ENCODE data around the gene OR51B5.
"Not testable (repeated sequence)": the region's sequence is repeated elsewhere in the genome, so short reads cannot be mapped to it uniquely, and the experiment has no call there.

Gene OR51B5, protein sequence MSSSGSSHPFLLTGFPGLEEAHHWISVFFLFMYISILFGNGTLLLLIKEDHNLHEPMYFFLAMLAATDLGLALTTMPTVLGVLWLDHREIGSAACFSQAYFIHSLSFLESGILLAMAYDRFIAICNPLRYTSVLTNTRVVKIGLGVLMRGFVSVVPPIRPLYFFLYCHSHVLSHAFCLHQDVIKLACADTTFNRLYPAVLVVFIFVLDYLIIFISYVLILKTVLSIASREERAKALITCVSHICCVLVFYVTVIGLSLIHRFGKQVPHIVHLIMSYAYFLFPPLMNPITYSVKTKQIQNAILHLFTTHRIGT

DNA sequence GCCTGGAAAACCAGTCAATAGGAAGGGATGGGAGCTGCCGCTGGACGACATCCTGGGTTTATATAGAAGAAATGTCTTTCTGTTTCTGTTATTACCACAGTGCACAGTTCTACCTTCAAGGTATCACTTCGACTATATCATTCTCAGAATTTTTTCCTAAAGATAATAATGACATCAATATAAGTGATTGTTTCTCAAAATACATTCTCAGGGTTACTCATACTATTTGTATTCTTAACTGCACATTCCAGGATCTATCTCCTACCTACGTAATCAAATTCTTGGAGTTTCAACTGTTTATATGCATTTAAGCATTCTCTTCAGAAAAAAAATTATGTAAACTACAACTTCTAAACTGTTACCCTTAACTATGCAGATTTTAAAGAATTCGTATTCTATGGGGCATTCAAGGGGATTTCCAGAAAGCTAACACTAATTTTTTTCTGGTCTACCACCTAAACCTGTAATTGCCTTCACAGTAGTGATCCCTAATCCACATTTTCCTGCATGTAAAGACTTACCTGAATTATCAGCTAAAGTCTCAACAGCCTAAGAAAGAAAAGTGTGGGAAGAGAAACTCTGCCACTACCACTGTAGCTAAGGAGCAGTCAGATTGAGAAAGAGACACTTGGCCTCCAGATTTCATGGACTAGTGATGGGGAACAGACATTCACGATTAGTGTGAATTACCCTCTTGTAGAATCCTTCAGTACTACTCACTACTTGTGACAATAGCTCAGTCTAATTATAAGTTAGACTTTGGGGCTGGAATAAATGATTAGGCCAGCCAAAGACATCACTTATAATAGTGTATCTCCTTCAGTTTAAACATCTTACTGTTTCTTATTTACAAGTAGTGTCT lies at the start of gene OR51B5:
TSS of gene OR51B5 (minus strand) at position 51 of the 862 bp plus-strand sequence. CDS start at position 51, 0 bp downstream.
- DNase-seq (ENCODE audit: low read depth): no peak

DNA sequence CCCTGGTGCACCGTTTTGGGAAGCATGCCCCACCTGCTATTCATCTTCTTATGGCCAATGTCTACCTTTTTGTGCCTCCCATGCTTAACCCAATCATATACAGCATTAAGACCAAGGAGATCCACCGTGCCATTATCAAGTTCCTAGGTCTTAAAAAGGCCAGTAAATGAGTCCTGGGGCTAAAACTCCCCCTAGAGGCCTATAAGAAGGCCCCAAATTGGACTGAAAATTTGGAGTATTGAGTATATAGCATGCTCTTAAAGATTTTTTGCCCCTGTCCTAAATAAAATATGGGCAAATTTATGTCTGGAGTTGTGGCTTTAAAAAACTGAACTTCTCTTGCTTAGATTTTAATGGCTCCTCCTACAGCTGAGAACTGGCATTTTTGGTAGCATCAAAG lies 46.9 kb upstream of the OR51B5 start:
- no peak for DNase-seq (ENCODE audit: low read depth)

DNA sequence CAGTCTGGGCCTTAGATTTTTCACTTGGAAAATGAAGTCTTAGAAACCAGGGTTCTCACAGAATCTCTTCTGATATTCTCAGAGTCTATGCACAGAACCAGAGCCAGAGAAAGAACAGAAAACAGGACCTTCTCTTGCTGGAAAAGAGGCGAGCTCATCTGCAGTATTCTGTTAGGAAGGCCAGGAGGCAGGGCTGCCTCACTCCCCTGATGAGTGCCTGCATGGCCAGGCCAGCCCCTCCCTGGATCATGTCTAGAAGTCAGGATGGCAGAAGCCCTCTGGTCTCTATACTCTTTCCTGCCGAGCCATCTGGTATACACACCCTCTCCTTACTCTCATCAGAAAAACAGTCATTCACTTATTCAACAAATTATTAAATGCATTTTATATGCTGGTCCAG lies 41.0 kb upstream of the OR51B5 start:
- no peak for DNase-seq (ENCODE audit: low read depth)

DNA sequence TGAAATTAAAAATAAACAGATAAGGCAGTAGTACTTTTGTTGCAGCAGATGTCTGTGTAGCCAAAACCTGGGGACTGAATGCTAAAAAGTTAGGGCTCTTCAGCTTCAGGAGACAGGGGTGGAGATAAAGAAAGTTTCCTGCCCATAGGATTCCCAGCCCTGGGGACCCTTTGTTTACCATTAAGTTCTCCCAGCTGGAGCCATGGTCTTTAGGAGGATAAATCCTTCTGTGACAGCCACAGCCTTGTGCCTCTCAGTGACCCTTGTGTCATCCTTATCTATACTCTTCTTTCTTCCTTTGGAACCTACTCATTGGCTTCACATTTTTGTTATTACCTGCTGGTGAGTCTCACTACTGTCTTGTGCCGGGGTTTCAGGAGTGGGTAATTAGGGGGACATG lies 40.3 kb upstream of the OR51B5 start, which contains the start of gene OR51M1:
TSS of gene OR51M1 (plus strand) at position 237 of the 400 bp plus-strand sequence. CDS start 5,587 bp downstream, outside the sequence.
- no peak for DNase-seq (ENCODE audit: low read depth)

DNA sequence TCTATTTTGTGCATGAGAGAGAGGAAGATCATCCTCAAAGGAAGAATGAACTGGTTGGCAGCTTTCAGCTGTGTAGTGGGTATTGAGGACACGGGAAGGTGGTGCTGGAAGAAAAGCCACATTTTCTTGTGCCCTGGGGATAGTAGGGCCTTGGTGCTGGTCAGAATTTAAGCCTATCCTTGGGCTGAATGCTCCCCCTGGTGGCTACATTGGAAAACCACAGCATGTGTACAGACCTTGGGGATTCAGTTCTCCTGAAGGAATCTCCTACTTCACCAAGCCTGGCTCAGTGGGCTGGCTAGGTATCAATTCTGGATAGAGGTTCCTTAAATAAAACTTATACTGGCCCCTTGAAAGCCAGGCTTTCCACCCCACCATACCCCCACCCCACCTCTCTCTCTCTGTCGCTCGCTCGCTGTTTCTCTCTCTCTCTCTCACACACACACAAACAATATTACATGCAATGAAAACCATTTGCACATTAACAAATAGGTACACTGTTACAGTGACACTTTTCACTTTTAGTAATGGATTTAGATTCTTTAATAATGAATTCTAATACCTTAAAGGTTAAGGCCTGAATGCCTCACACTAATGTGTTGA lies 37.5 kb upstream of the OR51B5 start:
- DNase-seq (ENCODE audit: low read depth): no peak

DNA sequence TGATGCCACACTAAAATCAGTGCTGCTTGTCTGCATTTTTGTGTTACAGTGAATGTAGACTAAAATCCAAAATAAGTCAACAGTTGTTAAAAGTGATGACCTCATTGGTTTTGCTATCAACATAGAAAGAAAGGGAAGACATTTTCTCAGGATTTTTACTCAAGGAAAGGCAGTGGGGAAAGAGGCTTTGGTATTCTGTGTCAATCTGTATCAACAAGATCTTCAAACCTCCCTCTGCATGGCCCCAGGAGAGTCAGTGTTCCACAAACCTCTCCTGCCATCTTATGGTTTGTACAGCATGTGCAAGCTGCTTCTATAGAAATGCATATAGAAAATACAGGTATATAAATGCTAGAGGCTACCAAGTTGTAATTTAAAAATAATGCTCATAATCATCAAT lies 26.5 kb upstream of the OR51B5 start:
- DNase-seq (ENCODE audit: low read depth): no peak

DNA sequence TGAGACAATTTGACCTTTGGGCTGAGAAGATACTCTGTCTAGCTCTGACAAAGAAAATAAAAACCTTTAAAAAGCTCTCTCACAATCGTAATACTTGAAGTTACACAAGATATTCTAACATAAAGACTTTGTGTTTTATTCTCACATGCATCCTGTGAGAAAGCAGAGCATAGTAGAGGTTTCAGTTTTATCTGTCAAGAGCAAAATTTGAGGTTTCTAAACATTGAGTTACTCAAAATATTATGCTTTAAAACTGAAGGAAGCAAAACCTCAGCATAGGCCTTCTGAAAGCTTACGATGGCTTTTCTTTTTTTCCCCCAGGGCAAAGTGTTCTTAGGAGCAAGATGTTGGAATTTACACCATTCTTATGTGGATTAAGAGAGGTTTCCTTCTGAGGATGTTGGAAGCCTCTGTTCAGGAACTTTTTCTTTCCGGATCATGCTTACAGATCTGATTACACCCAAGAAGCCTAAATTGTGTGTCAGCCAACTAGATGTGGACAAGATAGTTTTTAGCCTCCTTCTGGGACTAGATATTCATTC lies 25.2 kb upstream of the OR51B5 start:
- no peak for DNase-seq (ENCODE audit: low read depth)

DNA sequence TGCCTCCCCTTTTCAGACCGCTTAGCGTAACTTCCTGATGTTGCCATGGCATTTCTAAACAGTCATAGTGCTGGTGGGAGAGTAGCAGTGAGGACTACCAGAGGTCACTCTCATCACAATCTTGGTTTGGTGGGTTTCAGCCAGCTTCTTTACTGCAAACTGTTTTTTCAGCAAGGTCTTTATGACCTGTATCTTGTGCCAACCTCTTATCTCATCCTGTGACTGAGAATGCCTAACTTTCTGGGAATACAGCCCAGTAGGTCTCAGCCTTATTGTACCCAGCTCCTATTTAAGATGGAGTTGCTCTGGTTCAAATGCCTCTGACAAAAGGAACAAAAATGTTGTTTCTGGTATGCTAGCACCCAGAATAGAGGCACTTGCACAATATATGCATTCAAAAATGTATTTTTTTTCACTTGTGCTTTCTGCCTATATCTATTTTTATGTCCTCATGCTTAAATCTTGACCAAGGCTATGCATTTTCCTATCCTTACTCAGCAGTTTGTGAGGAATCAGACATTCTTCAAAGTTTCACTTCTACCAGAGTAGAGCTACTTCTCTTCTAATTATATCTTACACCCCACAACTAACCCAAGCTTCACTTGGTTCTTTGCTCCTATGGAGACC lies 24.2 kb upstream of the OR51B5 start:
- no peak for DNase-seq (ENCODE audit: low read depth)

DNA sequence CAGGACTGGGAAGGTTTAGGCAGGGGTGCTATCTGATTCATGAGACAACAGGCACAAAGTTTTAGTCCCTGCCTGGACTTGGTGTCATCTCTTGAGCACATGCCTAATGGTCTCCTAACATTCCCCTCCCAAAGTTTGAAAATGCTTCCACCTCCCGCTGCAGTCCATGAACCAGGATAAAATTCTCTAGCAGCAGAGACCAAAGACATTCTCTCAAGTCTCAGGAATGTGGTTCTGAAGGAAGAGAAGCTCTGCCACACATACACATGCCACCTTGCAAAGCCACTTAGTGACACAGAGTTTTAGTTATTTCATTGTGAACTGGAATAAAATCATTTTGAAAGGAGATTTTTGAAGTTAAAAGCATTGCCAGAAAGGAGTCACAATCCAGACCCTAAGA lies 23.5 kb upstream of the OR51B5 start:
- no peak for DNase-seq (ENCODE audit: low read depth)

DNA sequence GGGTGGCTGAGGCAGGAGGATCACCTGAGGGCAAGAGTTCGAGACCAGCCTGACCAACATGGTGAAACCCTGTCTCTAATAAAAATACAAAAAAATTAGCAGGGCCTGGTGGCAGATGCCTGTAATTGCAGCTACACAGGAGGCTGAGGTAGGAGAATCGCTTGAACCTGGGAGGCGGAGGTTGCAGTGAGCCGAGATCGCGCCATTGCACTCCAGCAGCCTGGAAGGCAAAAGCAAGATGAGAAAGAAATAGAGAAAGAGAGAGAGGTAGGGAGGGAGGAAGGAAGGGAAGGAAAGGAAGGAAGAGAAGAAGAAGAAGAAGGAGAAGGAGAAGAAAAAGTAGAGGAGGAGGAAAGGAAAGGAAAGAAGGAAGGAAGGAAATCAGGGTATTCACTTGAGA lies 23.0 kb upstream of the OR51B5 start:
- DNase-seq (ENCODE audit: low read depth): not testable (repeated sequence)

DNA sequence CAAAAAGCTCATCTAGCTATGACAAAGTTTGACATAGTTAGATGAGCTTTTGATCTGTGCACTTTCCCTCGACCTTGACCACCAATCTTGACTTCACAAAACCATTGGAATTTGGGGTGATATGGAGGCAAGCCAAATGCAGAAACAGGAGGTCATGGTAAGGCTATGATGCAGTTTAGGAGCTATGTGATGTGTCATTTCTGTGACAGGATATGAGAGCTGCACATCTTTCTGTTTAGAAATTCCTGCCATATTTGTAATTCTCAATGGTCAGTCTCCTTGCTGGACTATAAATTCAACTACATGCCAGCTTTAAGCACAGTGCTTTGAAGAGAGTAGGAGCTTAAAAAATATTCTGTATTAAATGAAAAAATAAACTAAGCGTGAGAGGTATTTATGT lies 20.9 kb upstream of the OR51B5 start:
- DNase-seq (ENCODE audit: low read depth): no peak

DNA sequence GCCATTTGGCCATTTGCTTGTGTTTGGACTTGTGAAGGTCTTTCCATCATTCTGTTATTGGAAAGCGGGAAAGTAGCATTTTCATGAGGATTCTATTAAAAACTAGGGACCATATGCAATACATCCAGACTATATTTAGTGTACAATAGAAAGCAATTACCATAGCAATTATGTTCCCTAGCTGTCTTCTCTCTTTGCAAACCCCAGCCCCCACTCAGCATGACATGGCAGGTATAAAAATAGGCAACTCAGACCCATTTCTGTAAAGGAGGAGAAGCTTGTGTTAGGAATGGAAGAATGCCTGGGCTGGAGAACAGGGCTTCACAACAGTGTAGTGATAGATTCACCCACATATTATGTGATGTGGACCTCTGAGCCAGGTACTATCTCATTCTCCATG lies 20.4 kb upstream of the OR51B5 start:
- DNase-seq (ENCODE audit: low read depth): no peak

DNA sequence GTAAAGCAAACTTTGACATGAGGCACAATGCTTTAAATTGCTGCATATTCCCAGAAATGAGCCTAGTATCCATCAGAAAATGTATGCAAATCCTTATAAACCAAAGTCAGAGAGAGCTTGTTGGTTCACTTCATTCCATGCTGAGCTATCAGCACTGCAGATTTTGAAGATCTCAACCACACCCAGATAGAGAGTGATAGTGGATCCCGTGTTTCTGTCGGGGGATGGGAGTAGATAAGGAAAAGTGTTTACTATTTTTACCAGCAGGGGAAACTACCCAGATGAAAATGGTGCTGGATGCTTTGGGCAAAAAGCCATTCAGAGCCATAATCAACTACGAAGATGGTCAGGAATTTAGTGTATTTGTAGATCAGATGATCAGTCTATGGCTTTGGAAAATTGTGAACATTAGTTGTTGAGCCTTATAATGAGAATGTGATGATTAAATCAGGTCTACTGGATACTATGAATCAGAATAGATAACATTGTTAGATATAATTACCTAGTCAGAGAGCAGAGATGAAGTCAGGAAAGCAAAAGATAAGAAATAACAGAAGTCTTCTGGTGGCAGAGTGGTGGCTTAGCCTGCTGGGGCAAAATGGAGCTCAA lies 18.8 kb upstream of the OR51B5 start:
- no peak for DNase-seq (ENCODE audit: low read depth)

DNA sequence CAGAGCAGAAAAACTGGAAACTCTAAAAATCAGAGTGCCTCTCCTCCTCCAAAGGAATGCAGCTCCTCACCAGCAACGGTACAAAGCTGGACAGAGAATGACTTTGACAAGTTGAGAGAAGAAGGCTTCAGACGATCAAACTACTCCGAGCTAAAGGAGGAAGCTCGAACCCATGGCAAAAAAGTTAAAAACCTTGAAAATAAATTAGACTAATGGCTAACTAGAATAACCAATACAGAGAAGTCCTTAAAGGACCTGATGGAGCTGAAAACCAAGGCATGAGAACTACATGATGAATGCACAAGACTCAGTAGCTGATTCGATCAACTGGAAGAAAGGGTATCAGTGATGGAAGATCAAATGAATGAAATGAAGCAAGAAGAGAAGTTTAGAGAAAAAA lies 12.7 kb upstream of the OR51B5 start:
- not testable (repeated sequence) for DNase-seq (ENCODE audit: low read depth)

DNA sequence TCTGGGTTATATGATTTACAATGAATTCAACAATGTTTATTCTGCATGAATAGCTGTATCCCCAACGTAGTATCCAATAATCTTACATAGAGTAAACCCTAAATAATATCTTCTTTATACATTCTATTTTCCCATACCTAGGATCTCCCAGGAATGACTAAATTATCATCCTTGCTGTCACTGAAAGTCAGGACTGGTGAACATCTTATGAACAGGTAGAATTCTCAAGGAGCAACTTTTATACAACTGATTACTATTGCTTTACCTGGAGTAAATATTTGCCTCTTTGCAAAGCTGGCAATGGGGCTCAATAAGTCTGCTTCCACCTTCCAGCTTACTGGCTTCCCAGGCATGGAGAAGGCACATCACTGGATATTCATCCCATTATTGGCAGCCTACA lies 7.9 kb upstream of the OR51B5 start, which contains the start of gene OR51B6:
TSS of gene OR51B6 (plus strand) at position 301 of the 400 bp plus-strand sequence. CDS start at position 301, 0 bp downstream.
- DNase-seq (ENCODE audit: low read depth): no peak

DNA sequence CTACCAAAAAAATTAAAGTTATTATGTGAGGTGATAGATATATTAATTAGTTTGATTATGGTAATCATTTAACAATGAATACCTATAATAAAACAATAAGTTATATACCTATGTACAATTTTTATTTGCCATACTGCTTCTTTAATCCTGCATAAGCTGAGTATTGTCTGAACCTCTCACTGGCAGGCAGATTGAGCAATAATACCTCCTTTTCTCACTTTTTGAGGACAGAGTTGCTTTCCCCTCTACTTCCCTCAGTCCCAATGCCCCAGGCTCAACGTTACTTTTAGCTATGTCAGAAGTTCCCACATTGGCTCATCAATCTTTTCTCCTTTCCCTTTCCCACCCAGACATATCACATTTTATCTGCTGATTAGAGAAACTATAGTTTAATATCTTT lies 6.2 kb upstream of the OR51B5 start:
- DNase-seq (ENCODE audit: low read depth): no peak

DNA sequence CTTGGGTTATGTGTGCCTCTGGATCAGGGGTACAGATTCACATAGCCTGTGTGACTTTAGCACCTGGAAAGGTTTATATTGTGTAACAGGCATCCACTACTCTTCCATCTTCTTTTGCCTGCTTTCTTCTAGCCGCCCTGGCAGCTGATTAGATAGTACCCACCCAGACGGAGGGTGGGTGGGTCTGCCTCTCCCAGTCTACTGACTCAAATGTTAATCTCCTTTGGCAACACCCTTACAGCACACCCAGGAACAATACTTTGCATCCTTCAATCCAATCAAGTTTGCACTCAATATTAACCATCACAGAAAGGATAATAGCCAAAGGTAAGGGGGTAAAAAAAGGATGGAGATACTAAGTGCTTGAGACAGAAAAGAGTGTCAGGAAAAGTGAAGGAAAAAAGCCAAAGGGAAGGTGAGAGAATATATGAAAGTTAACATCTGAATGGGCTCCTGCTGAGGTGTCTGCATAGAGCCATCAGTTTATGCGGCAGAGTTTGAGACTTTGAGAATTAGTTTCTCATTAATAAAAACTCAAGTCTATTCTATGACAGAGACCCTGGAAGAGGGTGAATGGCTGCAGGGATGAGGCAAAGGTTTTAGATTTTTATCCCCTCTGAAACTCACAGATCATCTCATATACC lies 5.3 kb upstream of the OR51B5 start:
- DNase-seq (ENCODE audit: low read depth): no peak

DNA sequence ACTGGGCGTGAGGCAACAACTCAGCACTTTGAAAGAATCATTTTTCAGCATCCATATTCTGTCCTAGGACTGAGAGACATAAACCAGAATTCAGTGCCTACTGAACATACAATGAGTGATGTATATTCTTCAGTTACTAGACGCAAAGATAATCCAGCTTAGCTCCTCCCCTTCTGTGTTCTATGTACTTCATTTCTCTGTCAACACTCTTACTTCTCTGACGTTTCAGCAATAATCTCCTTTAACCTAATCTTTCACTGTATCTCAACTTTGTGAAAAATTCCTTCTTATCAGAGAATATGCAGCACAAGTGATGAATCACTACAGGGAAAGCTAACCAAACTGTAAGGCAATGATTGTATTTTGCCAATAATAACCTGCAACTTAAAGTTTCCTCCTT lies 2.5 kb upstream of the OR51B5 start:
- DNase-seq (ENCODE audit: low read depth): no peak

DNA sequence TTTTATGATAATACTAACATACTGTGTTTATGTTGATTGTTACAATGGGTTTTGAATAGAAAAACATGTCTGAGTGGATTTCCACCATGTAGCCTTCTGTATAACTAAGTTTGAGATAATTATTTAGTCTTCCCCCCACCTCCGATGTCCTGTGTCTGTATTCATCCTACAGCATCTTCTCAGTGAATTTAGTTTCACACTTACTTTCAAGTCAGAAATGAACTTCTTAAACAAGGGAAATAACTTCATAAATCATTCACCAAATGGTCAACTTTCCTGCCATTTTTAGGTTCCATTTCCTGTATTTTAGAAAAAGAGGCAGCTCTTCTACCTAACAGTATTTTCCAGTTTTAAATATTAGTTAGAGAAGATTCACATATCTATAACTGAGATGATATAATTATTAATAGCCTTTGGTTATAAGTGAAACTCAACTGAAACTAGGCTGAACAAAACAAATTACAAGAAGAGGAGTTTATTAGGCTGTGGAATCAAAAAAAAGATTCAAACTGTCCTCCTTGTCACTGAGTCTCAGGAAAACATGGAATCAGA lies 3.5 kb downstream of the OR51B5 start:
- DNase-seq (ENCODE audit: low read depth): no peak

DNA sequence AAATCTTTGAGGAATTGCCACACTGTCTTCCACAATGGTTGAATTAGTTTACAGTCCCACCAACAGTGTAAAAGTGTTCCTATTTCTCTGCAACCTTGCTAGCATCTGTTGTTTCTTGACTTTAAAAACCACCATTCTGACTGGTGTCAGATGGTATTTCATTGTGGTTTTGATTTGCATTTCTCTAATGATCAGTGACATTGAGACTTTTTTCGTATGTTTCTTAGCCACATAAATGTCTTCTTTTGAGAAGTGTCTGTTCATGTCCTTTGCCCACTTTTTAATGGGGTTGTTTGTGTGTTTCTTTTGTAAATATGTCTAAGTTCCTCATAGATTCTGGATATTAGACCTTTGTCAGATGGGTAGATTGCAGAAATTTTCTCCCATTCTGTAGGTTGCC lies 6.1 kb downstream of the OR51B5 start:
- DNase-seq (ENCODE audit: low read depth): not testable (repeated sequence)

DNA sequence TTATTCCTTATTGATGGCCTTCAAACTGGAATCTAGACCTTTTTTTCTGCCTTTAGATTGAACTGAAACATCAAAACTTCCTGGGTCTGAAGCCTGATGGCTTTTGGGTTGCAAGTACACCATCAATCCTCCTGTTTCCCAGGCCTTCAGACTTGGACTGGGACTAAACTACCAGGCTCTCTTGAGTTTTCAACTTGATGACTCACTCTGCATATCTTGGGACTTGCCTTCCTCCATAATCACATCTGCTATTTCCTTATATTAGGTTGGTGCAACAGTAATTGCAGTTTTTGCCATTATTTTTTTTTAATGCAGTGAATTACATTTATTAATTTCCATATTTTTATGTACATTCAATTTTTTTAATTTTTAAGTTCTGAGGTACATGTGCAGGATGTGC lies 7.0 kb downstream of the OR51B5 start:
- no peak for DNase-seq (ENCODE audit: low read depth)
